Measurements from ENCODE around the gene CRISPLD2. TPM values are rescaled to one million over a fixed set of nuclear protein-coding genes. Genes with fewer than 3 reads are reported as not detected.

The CRISPLD2 gene
- total and polyA plus RNA-seq, 9 of the 15 experiments (the other 6 are each of a cell fraction or from before 2014, with no cell fraction given) = 0.03 to 0.24 (median 0.04) TPM; not detected in 4

GRCh38 chr16:84898447-84898846 lies 78.7 kb downstream of the CRISPLD2 start (continued):
- TF ChIP-seq ZNF407 (IDR thresholded peaks at IDR 0.05; ENCODE audit: low read depth) = no peak
- TF ChIP-seq ZNF316 (IDR thresholded peaks at IDR 0.05) = peak; percentile 94
- TF ChIP-seq ZFPM2 (CRISPR knock-in tag; IDR thresholded peaks at IDR 0.05) = no peak
- no peak for TF ChIP-seq PYGO2 (tag; IDR thresholded peaks at IDR 0.05)
- TF ChIP-seq ZSCAN29 (IDR thresholded peaks at IDR 0.05) = no peak
- no peak for TF ChIP-seq NFIC (IDR thresholded peaks at IDR 0.05)
- TF ChIP-seq XRCC3 (IDR thresholded peaks at IDR 0.05) = no peak
- TF ChIP-seq MAFK (IDR thresholded peaks at IDR 0.05; ENCODE audit: low read length) = 0 out of 2 replicates have a peak, but pooled peaks have one; percentile 26
- TF ChIP-seq ASH1L (IDR thresholded peaks at IDR 0.05; ENCODE audit: borderline replicate concordance, low read depth, partially characterized antibody) = no peak
- TF ChIP-seq C11orf30 (IDR thresholded peaks at IDR 0.05; ENCODE audit: low read depth) = peak; percentile 90
- TF ChIP-seq SIX5 (IDR thresholded peaks at IDR 0.05; ENCODE audit: borderline replicate concordance in 1 of 2, insufficient read depth in 1 of 2, low read depth in 1 of 2, low read length in 2 of 2) = no peak
- TF ChIP-seq ELK1 (CRISPR knock-in tag; IDR thresholded peaks at IDR 0.05) = no peak
- no peak for TF ChIP-seq ILK (tag; IDR thresholded peaks at IDR 0.05; ENCODE audit: borderline replicate concordance, low read depth)
- TF ChIP-seq TAF9B (IDR thresholded peaks at IDR 0.05; ENCODE audit: partially characterized antibody) = no peak
- no peak for TF ChIP-seq ATF2 (CRISPR knock-in tag; IDR thresholded peaks at IDR 0.05)
- TF ChIP-seq KDM5B (IDR thresholded peaks at IDR 0.05; ENCODE audit: insufficient replicate concordance, low read depth, low read length) = no peak
- no peak for TF ChIP-seq IRF9 (tag; IDR thresholded peaks at IDR 0.05)
- no peak for TF ChIP-seq ZNF143 (CRISPR knock-in tag; IDR thresholded peaks at IDR 0.05)
- peak; percentile 29 to 74; a peak in 2 of 4 replicates for TF ChIP-seq TRIM24 (IDR thresholded peaks at IDR 0.05)
